SKM-1 treated with dmso at 0.1 percent for 144 hours (cell line): ENCODE measurements around the gene TCF20.

Source experiments
- DNase-seq: peaks from one replicate; lab custom pipeline; 2025; ENCODE audit not compliant: unreplicated experiment; lab: John Stamatoyannopoulos, UW

The TCF20 gene

DNA sequence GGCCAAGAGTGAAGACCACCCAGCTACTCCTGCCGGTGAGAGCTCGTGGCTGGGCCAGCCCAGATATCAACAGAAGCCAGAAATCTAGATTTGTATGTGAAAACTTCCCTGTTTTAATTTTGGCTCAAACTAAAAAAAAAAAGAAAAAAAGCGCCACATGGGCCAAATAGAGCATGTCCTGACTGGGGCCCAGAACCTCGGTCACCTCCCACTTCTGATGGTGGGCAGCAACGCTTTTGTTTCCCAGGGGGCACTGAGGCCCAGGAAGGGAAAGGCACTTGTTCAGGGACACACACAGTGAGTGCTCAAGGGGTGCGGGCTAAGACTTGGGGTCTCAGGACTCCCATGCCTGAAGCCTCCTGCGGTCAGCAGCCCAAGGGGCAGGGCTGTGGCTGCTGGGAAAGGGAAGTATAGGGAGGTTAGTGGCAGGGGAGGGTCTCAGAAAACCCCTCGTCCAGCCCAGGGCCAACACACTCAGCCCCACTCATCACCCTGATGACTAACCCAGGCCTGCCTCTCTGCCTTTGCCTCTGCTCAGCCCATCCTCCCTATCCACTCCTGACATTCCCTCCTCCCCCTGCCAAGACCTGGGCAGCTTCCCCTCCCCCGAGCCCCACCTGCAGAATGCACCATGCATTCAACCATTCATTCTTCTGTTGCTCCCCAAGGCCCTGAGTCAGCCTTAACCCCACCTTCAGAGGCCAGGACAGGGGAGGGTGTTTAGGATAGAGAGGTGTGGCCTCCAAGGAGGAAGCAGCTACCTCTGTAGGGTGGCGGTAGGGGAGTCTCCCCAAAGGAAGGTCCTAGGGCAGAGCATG, 30.0 kb upstream of the TCF20 start:
- peak; percentile 62 for DNase-seq

DNA sequence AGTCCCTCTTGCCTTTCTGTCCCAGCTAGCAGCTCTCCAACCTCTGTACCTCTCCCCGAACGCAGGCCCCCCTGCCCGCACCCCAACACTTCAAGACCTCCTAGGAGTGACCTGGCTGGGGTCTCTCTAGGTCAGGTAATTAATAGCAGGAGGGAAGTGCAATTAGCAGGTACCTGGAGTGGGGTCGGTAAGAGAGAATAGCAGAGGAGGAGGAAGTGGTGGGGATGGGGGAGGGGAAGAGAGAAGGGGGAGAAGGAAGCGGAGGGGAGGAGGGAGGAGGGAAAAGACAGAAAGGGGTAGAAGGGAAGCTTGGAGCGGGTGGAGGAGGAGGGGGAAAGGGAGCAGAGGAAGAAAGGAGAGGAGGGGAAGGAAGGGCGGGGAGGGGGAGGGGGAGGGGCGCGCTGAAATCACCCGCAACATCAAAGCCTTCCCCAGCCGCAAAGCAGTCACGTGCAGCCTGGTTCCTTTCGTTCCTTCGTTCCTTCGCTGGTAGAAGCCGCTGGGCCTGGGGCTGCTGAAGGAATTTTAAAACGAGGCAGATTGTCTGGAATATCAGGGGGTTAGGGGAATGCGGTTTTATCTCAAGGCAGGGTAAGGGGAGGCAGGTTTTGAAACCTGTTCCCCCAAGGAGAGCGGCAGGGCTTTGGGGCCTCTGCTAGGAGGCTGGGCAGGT, 29.3 kb upstream of the TCF20 start:
- DNase-seq, result peak; percentile 89

DNA sequence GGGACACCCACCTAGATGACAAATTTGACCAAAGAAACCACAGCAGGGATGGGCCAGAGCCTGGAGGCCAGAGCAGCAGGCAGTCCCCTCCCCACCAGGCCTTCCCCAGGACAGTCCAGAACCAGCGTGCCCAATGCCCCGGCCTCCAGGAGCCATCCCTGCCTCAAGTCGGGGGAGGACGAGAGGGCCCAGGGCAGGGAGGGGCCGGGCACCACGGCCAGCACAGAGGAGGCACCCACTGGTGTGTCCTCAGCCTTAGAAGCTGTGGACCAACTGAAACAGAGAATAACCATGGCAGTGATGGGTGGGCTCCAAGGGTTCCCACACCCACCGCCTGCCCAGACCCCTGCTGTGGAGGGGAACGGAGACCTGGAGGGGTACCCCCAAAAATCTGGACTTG, 28.3 kb upstream of the TCF20 start:
- no peak for DNase-seq

DNA sequence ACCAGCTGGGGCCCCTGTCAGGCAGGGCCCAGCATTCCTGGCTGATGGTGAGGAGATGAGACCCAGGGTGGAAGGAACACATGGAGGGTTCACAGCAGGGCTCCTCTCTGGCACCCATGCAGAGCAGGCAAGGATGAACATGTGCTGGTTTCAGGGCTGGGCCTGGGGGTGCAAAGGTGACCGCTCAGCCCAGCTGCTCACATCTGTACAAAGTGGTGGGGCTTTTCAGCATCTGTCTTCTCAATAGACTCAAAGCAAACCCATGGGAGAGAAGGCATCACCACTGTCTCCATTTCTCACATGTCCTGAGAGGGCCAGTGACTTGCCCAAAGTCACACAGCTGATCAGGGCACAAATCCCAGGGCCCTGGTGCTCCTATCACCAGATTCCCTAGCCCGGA, 27.3 kb upstream of the TCF20 start:
- DNase-seq, result no peak

DNA sequence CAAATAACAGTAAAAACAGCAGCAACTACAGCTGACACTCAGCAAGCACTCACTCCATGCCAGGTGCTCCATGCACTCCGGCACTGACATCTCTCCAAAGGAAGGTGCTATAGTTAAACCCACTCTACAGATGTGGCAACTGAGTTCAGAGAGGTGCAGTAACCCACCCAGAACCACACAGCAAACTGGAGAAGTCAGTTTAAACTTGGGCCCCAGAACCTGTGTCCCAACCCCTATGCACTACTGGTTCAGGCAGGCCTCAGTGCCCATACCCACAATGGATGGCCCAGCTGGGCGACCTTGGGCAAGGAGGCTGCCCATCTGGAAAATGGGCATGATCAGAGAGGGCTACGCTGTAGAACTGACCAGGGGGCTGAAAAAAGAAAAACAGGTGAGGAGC, 26.4 kb upstream of the TCF20 start:
- DNase-seq, result no peak

DNA sequence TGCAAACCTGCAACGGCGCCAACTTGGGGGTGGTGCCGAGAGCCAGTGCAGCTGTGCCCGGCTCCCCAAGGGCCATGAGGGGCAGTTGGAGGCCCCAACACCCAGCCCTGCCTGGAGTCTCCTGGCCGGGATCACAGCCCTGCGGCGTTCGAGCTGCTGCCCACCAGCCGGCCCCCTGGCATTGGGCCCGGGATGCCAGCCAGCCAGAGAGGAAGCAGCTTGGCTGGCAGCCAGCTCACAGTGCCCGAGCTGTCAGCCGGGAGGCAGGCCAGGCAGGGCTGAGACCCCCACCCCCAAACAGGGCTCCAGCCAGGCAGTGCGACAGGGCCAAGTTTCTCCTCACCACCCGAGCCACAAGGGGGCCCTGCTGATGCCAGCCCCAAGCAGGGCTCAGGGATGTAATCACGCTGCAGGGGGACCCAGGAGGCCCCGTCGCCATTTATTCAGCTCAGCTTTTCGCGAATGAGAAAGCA, 26.0 kb upstream of the TCF20 start:
- no peak for DNase-seq

DNA sequence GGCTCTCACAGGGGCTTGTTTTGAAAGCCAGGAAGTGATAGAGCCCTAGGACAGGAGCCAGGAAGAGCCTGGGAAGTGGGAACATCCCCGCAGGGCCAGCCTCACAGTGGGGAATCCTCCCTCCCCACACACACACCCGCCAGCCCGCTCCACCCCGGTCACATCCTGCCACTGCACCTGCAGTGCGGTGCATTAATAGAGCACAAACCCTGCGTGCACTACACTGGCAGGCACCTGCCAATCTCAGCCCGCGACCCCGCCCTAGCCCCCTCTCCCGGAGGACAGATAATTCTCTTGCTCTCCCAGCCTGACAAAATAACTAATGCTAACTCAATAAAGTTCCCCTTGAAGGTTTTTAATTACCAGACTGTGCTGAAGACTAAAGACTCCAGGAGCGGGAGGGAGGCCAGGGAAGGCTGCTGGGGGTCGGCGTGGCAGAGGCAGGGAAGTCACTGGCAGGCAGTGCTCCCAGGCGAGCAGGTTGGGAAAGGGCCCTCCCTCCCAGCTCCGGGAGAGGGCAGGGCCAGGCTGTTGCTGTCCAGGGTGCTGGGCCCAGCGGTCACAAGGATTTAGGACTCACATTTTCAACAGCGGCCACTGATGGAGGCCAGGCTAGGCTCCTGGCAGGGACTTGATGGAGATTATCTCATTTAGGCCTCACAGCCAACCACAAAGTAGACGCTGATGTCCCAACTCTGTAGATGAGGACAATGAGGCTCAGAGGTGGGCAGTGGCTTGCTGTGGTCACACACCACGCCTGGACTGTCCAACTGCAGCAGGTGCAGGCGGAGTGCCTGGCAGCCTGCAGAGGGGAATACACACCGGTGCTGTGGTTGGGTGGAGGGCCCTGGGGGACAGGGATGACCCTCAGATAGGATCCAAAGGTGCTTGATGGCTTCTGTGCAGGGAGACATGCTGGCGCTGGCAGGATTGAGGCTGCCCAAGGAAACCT, 23.9 kb upstream of the TCF20 start:
- DNase-seq, result no peak

DNA sequence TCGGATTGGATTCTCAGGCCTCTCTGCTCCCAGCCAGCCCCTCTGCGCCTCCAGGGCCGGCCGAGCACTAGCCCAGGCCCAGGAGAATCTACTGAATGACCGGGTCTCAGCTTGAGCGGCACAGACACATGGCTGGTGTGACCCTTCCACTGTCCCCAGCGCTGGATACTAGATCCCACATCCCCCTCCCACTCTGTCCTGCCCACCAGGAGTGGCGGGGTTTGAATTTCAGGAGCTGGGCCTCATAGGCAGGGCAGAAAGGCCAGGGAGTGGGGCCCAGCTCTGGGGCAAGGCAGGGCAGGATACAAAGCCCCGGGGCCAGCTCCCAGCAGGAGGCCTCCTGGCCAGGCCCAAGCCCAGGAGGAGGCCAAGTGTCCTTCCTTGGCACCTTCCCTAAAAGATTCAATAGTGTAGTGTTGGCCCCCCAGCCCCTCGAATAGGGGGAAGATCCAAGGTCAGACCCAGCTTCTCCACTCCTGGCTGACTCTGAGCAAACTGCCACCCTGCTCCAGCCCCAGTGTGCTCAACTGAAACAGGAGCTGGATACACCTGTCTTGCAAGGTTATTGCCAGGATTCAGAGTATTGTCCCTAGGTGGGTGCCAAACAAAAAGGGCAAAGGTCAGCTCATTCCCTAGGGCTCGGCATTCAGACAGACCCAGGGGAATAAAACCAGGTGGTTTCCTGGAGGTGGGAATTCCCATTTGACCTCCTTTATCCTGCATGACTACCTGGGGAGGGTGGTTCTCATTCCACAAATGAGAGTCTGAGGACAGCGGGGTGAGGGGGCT, 22.5 kb upstream of the TCF20 start:
- DNase-seq, result no peak

DNA sequence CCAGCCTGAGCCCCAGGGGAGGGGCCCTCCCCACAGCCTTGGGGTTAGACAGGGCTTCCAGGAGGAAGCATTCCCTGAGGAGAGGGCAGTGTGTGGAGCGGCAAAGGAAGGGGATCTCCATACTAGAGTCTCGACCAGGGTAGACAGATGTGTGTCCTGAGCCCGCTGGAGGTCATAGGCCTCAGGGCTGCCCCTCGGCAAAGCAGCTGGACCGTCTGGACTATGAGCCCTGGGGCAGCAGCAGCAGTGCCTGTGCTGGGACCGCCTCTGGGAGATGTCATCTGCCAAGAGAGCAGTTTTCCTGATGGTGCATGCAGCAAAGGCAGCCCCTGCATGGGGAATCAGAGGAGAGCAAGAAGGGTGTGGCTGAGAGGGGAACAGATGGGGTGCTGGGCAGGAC, 20.8 kb upstream of the TCF20 start:
- DNase-seq, result no peak

DNA sequence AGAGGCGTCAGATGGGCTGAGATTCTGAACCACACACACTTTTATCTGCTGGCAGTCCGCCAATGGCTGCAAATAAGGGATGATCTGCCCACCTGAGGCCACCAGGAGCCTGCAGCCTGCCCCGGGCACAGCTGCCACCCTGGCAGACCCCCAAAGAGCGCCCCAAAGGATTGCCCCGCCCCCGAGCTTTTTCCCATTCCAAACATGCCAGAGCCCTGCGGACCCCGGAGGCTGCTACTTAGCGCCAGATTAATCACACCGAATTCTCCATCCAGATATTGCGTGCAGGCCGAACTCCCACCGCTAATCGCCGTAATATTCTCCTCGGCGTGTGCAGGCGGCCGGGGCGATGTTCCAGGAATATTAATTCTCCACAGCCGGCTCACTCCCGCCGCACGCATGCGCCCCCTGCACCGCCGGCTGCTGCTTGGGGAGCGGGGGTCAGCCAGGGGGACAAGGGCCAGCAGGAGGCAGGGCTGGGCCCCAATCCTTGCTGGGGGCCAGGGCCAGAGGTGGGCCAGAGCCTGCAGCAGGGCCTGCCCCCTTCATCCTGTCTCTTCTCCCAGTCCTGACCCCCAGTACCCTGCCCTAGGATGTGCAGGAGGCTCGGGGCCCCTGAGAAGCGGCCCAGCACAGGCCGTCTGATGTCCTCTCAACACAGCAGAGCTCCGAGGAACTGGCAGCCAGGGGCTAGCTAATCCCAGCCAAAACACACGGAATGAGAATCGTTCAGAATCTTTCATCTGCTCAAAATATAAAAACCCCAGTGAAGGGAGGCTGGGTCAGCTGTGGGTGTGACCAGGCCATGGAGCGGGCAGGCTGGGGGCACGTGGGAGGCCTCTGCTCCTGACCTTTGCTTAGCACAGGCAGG, 19.5 kb upstream of the TCF20 start:
- DNase-seq, result no peak

DNA sequence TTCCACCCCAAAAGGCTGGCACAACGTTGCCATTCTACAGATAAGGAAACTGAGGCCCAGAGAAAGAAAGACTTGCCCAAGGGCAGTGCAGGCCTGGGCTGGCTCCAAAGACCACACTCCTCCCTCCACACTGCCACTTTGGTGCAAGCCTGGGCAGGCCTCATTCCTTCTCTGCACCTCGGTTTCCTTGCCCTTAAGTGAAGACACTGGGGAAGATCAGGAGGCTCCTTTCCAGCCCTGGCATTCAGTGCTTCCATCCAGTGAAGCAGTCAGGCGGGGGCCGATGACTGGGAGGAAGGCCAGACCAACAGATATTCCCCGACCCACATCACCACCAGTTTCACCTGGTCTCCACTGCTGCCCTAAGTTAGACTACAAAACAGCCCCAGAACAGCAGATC, 18.3 kb upstream of the TCF20 start:
- DNase-seq, result no peak

DNA sequence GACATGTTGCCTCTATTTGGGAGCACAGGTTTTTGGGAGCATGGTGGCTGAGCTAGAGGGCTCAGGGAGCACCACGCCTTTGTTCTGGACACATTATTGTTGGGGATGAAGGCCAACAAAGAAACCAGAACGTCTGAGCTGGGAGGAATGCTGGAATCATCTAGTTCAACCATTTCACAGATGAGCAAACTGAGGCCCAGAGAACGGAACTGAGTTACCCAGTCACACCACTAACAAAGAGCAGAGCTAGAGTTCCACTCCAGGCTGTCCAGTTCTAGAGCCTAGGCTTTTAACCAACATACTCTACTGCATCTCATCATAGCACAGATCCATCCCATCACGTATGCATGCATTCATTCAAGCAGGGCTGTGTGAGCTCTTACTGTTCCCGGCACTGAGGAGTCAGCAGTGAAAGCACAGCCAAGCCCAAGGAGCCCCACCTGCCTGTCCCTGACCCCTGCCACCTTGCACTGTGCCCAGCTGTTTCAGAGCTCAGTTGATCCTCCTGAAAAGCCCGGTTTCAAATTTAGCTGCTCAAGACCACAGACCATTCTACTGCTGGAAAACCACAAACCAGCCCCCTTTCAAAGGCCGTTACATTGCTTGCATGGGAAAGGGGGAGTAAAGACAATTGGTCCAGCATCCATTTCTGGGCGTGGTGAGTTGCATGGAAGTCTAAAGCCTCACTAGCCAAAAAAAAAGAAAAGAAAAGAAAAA, 16.9 kb upstream of the TCF20 start:
- no peak for DNase-seq

DNA sequence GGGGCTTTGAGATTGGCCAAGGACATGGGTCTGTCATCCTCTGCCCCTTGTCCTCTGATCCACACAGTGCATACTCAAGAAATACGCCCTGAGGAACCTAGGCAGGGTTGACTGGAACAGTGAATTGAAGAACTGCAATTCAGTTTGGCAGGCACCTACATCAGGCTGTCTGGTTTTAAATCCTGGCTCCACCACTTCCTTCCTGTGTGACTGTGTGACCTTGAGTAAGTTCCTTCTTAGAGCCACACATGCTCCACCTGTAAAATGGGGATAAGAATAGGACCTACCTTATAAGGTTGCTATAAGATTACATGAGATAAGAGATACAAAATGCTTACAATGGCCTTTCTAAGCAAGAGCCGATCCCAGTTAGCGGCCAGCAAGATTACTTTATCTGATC, 15.8 kb upstream of the TCF20 start:
- DNase-seq, result peak; percentile 64

DNA sequence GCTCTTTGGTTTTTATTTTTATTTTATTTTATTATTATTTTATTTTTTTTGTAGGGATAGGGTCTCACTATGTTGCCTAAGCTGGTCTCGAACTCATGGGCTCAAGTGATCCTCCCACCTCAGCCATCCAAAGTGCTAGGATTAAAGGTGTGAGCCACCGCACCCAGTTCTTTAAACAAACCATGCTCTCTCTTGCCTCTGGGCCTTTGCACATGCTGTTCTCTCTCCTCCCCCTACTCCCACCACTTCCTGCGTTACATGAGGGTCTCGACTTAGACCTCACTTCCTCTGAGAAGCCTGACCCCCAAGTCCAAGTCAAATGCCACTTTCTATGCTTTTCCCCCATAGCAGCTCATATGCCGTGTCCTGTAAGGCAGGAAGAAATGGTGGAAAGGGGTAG, 15.2 kb upstream of the TCF20 start:
- DNase-seq, result no peak

DNA sequence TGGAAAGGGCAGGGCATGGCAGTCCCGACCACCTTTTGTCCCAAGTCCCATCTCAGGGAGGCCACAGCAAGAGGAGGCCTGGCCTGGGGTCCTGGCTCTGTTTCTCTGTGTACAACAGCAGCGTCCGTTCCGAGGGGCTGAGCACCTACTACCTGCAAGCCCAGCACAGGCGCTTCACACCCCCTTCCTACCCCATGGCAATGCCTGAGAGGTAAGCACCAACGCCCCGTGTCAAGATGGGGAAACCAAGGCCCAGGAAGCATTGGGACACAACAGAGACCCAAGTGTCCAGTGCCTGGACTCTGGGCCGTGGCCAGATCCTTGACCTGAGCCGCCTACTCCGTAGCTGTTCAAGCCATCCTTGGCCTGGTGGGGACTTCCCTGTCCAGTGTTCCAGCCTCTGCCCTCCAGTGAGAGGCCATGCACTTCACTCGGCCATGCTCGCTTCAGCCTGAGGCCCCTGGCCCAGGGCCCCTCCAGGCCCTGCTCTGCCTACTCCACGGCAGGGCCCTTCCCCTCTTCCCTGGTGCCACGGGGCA, 14.3 kb upstream of the TCF20 start:
- no peak for DNase-seq

DNA sequence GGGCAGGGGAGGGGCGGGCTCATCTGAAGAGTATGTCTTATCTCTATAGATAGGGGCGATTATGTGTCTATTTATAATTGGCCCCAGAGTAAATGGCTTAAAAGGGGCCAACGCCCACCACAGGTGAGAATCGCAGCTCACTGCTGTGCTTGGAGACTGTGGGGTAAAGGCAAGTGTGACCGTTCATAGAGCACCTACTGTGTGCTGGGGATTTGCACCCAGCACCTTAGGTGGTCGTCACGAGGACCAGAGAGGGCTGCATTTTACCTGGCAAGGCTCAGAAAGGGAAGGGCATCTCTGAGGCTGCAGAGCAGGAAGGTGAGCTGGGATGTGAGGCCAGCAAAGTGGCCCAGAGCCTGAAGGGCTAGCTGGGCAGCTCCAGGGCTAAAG, 13.7 kb upstream of the TCF20 start:
- DNase-seq, result no peak

DNA sequence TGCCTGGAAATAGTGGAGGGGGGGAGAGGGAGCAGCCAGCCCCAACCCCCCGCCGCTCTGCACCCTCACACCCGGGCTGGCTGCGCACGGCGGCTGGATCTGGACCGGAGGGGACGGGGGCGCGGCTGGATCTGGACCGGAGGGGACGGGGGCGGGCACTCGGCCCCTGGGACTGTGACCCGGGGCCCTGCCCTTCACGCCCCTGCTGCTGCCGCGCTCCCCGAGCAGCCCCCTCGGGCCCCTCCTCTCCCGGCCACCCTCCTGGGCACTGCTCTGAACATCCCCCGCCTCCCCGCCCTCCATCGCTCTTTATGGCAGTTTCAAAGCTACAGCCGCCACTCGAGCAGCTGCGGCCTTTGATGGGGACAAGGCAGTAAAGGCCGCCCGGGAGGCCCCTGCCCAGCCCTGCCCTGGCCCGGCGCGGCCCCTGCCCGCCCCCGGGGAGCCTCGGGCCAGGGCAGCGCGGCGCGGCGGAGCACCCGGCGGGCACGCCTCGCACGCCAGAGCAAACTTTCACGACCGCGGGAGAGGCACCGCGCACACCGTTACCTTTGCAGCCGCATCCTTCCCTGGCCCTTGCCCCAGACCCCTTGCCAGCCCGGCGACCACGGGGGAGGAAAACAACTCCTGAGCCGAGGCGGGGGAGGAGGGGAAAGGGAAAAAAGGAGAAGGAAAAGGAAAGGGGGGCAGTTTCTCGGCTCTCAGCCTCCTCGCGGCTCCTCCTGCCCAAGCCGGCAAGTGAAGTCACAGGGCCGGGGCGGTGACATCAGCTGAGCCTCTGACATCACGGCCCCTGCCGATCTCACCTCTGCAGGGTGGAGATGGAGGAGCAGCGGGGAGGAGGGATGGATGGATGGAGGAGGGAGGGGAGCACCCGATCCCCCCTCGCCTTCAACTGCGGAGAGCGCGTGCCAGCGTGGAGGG, 13.1 kb upstream of the TCF20 start:
- DNase-seq, result no peak

DNA sequence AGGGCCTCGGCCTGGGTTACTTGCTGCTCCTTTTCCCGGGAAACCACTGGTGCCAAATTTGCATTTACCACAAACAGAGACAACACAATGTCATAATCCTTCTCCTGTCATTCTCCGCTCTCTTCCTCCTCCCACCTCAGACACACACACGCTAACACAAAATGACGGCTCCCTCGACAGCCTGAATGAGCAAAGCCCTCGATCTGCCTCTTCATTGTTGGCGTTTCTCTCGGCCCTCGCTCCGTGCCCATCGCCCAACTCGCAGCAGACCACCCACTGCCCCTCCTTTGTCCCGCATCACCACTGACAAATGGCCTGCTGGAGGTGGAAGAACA, 12.5 kb upstream of the TCF20 start:
- DNase-seq, result no peak
